HG03432 (cell line): ENCODE data around the gene MTHFD2L.
A peak's percentile ranks its signal among the peaks of the same experiment; 100 is the strongest.
"Not testable (repeated sequence)": the region's sequence is repeated elsewhere in the genome, so short reads cannot be mapped to it uniquely, and the experiment has no call there.

ENCODE experiments used
- ATAC-seq: cut with Tn5 transposase; IDR thresholded peaks from one replicate; pipeline ENCODE4 v1.9.1; 2021; ENCODE audit warnings: mild to moderate bottlenecking, moderate library complexity; ENCODE audit not compliant: unreplicated experiment

Gene MTHFD2L

DNA sequence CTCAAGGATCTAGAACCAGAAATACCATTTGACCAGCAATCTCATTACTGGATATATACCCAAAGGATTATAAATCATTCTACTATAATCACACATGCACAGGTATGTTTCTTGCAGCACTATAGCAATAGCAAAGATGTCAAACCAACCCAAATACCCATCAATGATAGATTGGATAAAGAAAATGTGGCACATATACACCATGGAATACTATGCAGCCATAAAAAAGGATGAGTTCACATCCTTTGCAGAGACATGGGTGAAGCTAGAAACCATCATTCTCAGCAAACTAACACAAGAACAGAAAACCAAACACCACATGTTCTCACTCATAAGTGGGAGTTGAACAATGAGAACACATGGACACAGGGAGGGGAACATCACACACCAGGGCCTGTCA, 25.7 kb upstream of the MTHFD2L start:
- not testable (repeated sequence) for ATAC-seq

DNA sequence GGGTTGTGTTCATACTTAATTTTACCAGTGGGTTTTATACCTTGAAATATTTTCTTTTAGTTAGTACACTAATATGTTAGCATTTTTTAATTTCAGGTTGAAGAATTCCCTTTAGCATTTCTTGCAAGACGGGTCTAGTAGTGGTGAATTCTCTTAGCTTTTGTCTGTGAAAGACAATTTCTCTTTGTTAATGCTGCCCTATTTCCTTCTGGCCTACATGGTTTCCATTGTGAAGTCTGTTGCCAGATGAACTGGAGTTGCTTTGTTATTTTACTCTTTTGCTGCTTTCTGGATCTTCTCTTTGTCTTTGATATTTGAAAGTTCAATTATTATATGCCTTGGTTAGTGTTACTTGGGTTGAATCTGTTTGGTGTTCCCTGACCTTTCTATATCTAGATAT, 25.0 kb upstream of the MTHFD2L start:
- ATAC-seq: no peak

DNA sequence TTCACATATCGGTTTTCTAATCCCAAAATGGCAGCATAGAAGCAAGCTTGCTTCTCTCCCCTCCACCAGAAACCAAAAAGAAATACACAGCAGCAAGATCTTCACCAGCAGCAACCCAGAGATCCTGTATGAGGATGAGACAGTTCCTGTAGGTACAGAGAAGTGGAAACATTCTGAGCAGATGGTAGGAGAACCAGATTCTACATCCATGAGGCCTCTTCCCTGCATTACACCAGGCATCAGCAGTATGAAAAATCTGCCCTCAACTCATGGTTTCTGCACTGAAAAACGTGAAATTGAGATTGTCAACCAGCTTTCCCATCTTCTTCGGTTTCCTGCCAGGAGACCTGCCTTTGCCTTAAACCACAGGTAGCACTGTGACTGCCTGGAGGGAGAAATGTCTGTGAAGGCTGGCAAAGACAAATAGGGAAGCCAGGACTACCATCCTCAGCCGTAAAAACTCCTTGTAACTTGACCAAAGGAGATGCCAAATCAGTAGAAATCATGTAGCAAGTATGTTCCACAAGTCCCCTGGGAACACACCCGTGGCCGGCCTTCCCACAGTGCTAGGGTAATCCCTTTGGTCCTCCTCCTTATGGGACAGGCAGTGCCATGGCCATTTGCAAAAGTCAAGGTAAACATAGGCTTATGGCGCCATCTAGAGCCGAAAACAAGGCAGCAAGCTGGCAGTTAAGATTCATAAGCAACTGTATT, 24.0 kb upstream of the MTHFD2L start:
- ATAC-seq: peak; percentile 91

DNA sequence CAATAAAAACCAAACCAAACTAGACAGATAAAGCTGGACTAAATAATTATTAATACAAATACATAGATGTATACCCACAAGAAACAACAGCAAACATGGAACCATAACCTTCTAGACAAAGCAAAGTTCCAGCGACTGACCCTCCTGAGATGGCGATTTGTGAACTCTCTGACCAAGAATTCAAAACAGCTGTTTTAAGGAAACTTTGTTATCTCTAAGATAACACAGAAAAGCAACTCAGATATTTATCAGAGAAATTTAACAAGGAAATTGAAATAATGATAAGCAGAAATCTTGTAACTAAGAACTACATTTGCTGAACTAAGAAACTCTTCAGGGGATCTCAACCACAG, 23.4 kb upstream of the MTHFD2L start:
- ATAC-seq: no peak

DNA sequence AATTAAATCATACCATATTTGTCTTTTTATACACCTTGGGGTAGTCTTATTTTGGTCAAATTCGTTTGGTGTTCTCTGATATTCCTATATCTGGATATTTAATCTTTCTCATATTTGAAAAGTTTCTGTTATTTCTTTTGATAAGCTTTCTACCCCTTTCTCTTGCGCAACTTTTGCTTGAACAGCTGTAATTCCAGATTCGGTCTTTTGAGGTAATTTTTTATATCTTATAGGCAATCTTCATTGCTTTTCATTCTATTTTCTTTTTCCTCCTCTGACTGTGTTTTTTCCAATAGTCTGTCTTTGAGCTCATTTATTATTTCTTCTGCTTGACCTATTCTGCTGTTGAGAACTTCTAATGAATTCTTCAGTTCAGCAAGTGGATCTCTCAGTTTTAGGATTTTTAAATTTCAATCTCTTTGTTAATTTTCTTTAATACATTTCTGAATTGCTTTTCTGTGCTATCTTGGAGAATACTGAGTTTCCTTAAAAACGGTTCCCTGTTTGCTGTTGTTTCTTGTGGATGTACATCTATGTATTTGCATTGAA, 11.3 kb upstream of the MTHFD2L start:
- no peak for ATAC-seq

DNA sequence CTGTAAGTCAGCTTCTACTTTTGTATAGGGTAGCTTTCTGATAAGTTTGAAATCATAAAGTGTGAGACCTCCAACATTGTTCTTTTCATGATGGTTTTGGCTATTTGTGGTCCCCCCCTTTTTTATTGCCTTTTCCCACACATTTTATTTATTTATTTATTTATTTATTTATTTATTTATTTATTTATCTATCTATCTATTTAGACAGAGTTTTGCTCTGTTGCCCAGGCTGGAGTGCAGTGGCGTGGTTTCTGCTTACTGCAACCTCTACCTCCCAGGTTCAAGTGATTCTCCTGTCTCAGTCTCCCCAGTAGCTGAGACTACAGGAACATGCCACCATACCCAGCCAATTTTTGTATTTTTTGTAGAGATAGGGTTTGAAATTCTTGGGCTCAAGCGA, 9.7 kb upstream of the MTHFD2L start:
- no peak for ATAC-seq

DNA sequence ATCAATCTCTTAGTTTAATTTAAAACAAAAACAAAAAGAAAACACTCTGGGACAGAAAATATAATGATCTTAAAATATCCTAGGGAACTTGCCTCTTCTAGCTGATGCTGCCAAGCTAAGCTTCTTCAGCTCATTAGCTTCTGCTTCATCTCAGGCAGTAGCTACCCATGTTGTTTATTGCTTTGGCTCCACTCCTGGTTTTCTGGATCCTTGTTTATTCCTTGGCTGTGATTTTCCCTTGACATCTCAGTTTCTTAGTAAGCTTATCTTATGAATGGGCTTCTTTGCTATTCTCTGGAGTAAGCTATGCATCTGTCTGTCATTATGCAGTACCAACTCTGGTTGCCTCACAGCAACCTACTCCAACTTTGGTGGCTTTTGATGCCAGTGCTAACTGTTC, 5.1 kb upstream of the MTHFD2L start:
- ATAC-seq: no peak

DNA sequence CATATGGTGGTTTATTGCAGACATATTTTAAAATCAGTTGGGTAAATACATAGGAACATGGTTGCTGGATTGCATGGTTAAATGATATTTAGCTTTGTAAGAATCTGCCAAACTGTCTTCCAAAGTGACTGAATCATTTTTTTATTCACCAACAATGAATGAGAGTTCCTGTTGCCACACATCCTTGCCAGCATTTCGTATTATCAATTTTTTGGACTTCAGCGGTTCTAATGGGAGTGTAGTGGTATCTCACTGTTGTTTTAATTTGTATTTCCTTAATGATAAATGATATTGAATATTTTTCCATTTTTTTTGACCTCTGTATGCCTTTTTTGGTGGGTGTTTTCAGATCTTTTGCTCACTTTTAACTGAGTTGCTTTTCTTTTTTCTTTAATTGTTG, 1.4 kb upstream of the MTHFD2L start:
- ATAC-seq: no peak

DNA sequence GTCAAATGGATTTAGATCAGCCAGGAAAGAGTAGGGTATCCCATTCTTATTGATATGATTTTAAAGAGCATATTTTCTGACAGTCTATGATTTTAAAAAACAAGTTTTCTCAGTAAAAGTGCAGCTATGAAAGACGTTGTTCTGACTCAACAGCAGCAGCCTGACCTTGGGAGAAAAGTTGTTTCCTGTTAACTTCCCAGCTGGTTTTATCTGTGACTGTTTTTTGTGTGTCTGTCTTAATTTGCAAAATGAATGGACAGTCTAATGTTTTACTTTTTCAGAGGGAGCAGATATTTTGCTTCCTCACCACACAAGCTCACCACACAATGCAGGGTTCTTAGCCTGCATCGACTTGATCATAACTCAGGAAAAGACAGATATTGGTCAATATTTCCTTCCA, 764 bp upstream of the MTHFD2L start:
- no peak for ATAC-seq

DNA sequence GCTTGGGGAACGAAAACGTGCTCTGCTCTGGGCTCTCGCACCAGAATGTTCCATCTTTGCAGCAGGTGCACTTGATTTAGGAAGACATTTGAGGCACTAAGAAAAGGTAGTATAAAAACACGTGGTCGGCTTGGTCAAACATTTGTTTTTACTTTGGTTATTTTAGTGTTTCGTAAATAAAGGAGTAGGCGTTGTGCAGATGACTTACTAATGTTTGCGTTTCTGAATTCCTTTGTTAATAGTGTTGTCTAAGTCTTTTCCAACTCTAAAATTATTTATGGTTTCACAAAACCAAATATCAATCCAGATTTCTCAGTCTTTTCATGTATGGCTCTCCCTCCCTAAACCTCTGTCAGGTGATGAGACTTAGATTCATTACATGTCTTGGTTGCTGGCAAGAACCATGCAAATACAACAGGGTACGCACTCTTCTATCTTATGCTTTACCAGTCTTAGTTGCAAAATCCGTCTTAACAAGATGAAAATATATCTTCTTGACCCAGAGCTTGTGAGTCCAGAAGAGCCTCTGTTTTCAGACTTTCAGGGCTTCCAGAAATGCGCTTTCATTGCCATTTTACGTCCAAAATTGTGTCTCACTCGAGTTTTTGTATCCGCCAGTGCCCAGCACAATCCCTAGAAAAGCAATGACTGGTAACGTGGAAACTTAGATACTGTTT, 686 bp downstream of the MTHFD2L start:
- ATAC-seq: no peak

DNA sequence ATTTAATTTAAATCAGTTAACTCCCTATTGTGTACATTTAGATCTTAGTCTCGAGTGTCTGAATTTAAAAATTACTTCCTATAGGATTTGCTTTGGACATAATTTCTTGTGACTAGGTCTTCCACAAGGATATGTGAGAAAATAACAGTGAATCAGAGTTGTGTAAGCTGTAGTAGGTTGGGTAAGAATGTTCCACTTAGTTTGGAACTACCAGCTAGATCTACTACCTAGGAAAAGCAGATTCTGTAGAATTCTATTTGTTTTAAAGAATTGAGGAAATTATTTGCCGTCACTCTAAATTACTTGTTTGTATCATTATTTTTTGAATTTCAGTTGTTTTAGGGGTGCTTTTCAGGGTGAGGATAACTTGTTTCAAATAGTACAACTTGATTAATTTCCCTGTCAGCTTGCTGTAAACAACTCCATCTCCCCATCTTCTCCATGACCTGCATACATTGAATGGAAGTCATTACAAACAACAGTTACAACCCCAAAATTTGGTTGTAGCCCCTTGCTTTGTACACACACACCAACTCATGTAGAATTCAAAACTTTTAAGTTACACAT, 1.3 kb downstream of the MTHFD2L start:
- ATAC-seq: no peak

DNA sequence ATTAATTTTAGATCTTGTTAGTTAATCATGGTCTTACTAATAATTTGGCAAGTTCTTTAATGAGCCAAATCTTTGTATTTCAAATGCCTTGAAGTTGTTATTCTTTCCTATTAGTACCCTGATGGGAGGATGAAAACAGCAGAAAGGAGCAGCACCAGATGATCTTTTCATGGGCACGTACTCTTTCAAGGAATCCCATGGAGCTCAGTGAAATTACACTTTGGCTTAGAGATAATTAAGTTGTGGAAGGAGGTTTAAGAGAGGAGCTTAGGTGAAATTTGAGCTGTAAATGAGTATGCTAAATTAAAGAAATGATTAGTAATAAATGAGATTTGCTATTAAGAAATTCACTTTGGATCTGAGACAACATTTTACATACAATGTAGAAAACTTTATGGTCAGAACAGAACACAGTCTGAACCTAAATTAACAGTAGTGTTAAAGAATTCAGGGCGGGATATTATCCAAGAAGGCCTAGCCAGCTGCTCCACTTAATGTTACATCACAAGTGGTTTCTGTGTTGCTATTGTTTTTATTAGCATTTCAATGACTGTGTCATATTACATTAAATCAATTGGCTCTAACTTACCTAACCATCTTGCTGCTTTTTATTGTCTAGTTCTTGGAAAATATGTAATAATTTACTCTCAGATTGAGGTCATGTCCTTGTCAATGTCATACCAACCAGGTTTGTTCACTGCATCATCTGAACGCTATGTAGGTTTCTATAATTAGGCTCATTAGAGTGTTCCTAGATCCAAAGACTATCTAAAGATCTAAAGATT, 3.9 kb downstream of the MTHFD2L start:
- no peak for ATAC-seq

DNA sequence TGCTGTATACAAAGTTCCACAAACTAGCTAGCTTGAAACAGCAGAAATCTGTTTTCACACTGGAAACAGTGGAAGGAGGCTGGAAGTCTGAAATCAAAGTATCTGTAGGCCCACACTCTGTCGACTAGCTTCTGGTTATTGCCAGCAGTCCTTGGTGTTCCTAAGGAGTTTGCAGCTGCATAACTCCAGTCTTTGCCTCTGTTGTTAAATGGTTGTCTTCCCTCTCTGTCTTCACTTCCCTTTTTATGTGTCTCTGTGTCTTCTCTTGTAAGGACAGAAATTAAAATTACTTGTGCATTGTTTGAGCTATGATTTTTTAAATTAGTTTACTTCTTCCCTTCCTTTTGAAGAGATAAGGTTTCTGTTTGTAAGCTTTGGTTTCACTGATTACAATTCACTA, 8.2 kb downstream of the MTHFD2L start:
- peak; percentile 47 for ATAC-seq

DNA sequence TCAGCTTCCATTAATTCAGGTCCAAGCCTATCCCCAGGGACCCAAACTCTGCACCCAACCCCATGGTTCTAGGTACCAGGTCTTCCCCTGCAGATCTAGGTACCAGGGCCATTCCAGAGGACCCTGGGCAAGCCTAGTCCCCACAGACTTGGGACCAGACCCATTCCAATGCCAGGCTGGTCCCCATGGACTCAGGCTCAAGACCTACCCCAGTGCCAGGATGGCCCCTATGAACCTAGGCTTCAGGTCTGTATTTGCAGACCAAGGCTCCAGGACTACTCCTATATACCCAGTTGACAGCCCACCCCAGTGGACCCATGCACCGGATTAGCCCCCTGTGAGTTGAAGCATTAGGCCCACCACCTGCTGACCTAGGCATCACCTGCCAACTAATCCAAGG, 8.9 kb downstream of the MTHFD2L start:
- ATAC-seq: peak; percentile 6

DNA sequence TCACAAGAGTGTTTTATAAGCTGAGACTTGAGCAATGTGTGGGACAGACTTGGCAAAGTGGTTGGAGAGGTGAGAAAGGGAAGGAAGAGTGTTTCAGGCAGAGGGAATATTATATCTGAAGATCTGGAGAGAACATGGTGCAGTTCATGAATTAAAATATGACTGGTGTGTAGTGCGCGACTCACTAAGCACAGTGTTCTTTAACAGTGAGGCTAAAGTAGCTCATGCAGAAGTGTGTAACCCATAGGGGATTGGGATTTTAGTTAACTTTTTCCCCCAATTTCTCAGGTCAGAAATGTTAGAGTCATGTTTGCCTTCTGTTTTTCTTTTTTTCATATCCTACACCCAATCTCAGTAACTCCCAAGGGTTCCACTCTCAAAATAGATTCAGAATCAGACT, 9.7 kb downstream of the MTHFD2L start:
- no peak for ATAC-seq

DNA sequence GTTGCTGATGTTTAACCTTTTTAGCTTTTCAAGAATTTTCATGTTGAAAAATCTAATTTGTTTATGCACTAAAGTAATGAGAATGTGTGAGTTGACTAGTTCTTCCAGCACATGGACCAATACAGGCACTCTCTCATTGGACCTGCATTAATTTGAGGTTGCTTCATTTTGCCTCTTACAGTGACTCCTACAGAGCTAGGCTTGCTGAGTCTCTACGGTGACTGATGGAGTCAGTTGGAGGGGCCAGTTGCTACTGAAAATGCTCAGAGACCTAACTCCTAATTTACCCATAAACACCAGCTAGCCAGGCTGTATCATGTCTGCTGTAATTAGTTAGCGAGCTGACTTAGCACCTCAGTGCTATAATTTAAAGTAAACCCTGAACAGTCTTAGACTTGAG, 10.9 kb downstream of the MTHFD2L start:
- ATAC-seq: no peak

DNA sequence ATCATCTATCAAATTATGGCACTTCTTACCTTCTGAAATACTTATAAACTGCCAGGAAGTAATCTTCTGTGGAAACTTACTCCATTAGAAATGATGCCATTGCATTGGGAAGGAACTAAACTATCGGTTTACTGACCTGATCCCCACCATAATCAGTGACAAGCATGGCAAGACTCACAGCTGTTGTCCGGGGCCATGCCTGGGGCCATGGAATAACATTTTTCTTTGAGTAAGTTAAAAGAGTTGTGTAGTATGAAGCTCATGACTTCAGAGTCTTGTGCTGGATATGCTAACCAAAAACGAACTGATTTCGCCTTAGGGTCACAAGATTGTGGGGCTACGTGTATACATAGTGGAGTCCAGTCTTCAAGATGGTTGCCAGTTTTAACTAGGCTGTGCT, 15.4 kb downstream of the MTHFD2L start:
- ATAC-seq: no peak

DNA sequence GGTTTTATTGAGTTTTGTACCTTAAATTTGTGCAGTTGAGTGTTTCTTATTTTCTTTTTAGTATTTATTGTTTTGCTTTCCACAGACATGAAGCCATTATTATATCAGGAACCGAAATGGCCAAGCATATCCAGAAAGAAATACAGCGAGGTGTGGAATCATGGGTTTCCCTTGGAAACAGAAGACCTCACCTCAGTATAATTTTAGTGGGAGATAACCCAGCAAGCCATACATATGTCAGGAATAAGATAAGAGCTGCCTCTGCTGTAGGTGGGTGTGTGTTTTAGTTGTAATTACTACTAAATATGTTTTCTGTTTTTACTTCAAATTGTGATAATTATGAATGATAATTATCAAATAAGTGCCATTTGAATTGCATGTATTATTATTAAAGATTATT, 16.5 kb downstream of the MTHFD2L start:
- no peak for ATAC-seq

DNA sequence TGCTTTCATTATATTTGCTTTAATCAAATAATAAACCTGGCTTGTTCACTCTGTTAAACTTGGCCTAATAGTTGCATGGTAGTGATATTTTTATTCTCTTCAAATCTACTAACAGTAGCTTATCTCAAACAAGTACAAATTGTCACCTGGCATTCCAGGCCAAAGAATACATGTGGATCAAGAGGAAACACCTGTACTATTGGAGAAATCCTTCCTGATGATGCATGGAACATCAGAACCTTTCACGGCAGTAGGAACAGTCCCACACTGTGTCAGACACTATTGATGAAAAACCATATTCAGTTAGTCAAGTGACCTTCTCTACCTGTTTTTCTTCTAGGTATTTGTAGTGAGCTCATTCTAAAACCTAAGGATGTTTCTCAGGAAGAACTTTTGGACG, 17.0 kb downstream of the MTHFD2L start:
- ATAC-seq: no peak

DNA sequence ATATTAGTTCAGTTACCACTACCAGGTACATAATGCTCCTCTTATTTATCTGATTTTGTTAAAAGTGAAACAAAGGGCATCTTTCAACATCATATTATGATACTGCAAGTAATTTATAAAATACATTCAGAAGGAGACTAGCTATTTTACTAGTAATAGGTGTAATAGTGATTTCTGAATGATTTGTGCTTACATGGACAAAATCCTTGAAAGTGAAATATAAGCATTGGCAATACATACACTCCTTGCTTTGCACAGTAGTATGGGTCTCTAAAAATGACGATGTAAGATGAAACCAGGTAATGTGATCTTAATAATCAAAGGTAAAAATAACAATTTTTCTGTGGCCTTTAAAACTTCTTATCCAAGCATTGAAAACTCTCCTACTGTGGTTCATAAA, 17.5 kb downstream of the MTHFD2L start:
- ATAC-seq: no peak

DNA sequence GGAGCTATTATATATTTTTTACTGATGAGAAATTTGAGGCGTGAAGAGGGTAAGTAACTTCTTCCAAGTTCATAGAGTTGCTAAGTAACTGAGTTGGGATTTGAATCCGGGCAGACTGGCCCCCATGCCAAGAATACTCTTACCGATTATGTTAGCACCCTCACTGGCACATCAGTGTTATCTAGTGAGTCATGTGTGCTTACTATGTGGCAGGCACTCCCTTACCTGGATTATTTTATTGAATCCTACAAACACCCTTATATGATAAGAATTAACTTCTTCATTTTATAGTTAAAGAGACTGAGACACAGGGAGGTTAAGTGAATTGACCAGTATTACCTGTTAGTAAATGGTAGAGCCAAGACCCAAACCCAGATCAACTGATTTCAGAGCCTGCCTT, 20.9 kb downstream of the MTHFD2L start:
- no peak for ATAC-seq

DNA sequence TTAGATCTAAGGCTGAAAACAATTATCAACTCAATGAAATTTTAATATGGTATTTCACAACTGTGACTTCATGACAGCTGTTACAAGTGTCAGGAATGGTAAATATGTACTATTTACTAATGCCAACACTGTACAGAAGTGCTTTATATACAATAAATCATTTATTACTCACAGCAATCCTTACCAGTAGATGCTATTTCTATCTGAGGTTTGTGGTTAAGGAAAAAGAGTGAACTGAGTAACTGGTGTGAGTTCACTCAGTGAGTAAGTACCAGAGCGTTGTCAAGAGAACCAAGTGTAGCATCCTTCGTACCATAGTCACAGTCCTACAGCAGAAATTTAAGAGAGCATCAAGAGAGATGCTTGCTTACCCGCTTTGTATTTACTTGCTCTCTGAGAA, 23.3 kb downstream of the MTHFD2L start:
- no peak for ATAC-seq
